Stimulated activated memory B cell treated with anti-CD40 and anti-IgM and Interleukin-4, amounts not matched to agents 10 μg/mL and 1 μg/mL and 100 μg/mL, for 72 hours (primary cell): Measurements from ENCODE around the gene SUCLG1.

Experiments
- ATAC-seq: fragments of 150-1000 bp; cut with Tn5 transposase; 2 replicates; pipeline ENCODE4 v1.10.0; 2021
- H3K27ac Mint-ChIP-seq: one replicate; pipeline ENCODE4 v1.8.0; 2022; ENCODE audit warnings: mild to moderate bottlenecking, mixed read lengths
- H3K27me3 Mint-ChIP-seq: one replicate; pipeline ENCODE4 v1.8.0; 2022; ENCODE audit warnings: mixed read lengths
- H3K36me3 Mint-ChIP-seq: one replicate; pipeline ENCODE4 v1.8.0; 2022; ENCODE audit warnings: mixed read lengths
- H3K4me1 Mint-ChIP-seq: one replicate; pipeline ENCODE4 v1.8.0; 2022; ENCODE audit warnings: mixed read lengths
- H3K4me3 Mint-ChIP-seq: one replicate; pipeline ENCODE4 v1.8.0; 2022; ENCODE audit warnings: mild to moderate bottlenecking, moderate library complexity, mixed read lengths
- H3K9me3 Mint-ChIP-seq: one replicate; pipeline ENCODE4 v1.8.0; 2022; ENCODE audit warnings: mixed read lengths

The SUCLG1 gene

DNA sequence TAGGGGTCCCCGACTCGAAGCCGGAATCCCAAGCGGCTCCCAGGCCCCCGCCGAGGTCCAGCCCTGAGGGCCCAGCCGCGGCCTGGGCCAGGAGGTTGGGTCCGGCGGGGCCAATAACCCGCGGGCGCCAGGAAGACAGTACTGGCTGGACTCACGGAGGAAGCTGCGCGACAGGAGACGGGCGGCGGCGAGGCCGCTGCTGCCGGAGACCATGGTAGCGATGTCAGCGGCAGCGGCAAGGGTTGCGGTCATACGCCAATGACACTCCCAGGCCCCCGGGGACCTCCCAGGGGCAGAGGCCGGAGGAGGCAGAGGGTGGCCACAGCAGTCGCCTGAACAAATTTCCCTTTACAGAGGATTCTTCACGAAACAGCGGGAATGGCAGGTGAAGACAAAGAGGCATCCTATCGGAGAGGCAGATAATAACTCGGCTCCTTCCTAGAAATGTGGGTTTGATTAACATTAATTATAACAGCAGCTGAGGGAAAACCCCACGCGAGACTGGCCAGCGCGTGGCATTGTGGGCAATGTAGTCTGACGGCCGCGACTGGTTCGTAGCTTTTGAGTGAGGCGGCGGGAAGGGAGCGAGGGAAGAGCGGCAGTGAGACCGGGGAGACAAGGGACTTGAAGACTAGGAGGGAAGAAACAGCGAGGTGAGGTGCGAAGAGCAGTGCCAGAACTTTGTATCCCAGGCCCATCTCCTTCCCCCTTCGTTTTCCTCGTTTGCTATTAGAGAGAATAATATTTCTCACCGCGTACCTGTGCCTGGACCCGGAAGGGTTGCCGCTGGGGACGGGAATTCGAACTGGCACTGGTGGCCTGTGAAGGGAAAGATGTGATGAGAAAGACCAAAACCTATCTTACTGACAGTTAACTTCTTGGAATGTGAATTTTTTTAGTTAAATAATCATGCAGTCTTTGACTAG is at the start of gene SUCLG1:
Gene SUCLG1, minus strand, starts transcription at position 263 of the 926 bp plus-strand sequence. Its CDS starts 11 bp downstream, at position 252.
- Mint-ChIP-seq H3K36me3 (no peaks in the 10 kb centered on the region), H3K4me1 (peaks cover 38% of the 10 kb centered on the region), H3K9me3 (no peaks in the 10 kb centered on the region), H3K27ac (peak within 1 kb of the TSS; percentile 92), H3K27me3 (no peaks in the 10 kb centered on the region), H3K4me3 (peak within 1 kb of the TSS; percentile 92)
- peak; percentile 98 for ATAC-seq

GRCh38 chr2:84498150-84498799 is 39.2 kb upstream of the SUCLG1 start:
- H3K27me3 Mint-ChIP-seq = no peaks in the 10 kb centered on the region
- H3K27ac Mint-ChIP-seq = no peak overlapping the region

DNA sequence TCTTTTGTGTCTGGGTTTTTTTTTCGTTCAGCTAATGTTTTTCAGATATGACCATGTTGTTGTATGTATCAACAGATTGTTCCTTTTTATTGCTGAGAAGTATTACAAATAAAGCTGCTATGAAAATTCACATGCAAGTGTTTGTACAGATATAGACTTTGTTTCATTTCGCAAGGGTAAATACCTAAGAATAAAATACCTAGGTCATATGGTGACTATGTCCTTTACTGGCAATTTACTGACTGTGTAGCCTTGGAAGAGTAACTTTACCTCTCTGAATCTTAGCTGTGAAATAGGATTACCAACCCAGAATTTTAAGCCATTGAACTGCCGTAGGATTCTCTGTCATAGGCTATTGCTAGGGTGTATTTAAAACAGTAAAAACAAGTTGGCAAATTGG is 38.2 kb upstream of the SUCLG1 start:
- H3K4me1 Mint-ChIP-seq = no peaks in the 10 kb centered on the region
- no peaks in the 10 kb centered on the region for H3K36me3 Mint-ChIP-seq
- H3K9me3 Mint-ChIP-seq = no peaks in the 10 kb centered on the region
- H3K27me3 Mint-ChIP-seq = no peaks in the 10 kb centered on the region
- ATAC-seq = no peak
- H3K4me3 Mint-ChIP-seq = no peak overlapping the region
- H3K27ac Mint-ChIP-seq = no peak overlapping the region

More at GRCh38 chr2:84498150-84498799, 39.2 kb upstream of the SUCLG1 start:
- no peaks in the 10 kb centered on the region for H3K36me3 Mint-ChIP-seq
- no peaks in the 10 kb centered on the region for H3K4me1 Mint-ChIP-seq
- no peak overlapping the region for H3K4me3 Mint-ChIP-seq
- ATAC-seq = peak; percentile 39
- no peaks in the 10 kb centered on the region for H3K9me3 Mint-ChIP-seq

- no peak overlapping the region for H3K27ac Mint-ChIP-seq
- H3K4me3 Mint-ChIP-seq = no peak overlapping the region
- no peaks in the 10 kb centered on the region for H3K9me3 Mint-ChIP-seq
- no peaks in the 10 kb centered on the region for H3K27me3 Mint-ChIP-seq
- ATAC-seq = no peak
- H3K36me3 Mint-ChIP-seq = no peaks in the 10 kb centered on the region
- H3K4me1 Mint-ChIP-seq = no peaks in the 10 kb centered on the region
Observed at GRCh38 chr2:84496386-84496785, 37.3 kb upstream of the SUCLG1 start.

DNA sequence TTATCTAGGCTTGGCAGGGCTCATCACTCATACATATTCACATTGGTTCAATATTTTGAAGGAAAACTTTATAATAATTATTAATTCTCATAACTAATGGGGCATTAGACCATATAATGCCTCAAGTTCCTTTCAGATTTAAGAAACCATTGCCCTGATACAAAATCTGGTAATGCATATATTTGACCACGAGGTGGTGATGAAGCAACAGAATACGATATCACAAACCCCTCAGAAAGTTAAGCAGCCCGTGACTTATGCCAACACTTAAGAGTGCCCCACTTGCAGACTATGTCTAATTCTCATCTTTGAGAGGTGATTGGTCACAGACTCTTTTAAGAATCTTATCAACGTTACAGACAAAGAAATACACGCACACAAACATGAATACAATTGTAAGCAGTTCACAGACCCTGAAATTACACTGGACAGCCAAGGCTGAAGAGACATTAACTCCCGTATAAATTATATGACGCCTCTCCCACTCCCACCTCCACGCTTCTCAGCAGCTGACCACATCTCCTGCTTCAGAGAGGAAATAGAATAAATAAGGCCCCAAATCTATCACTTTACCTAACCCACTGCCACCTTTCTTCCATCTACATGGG is 36.6 kb upstream of the SUCLG1 start:
- H3K36me3 Mint-ChIP-seq = no peaks in the 10 kb centered on the region
- no peaks in the 10 kb centered on the region for H3K27me3 Mint-ChIP-seq
- no peak overlapping the region for H3K4me3 Mint-ChIP-seq
- no peaks in the 10 kb centered on the region for H3K9me3 Mint-ChIP-seq
- no peak overlapping the region for H3K27ac Mint-ChIP-seq
- no peaks in the 10 kb centered on the region for H3K4me1 Mint-ChIP-seq
- peak; percentile 68 for ATAC-seq

GRCh38 chr2:84494070-84494469 is 35.0 kb upstream of the SUCLG1 start:
- Mint-ChIP-seq H3K27me3 (no peaks in the 10 kb centered on the region), H3K4me1 (no peaks in the 10 kb centered on the region), H3K36me3 (no peaks in the 10 kb centered on the region), H3K27ac (no peak overlapping the region), H3K9me3 (no peaks in the 10 kb centered on the region), H3K4me3 (no peak overlapping the region)
- ATAC-seq = no peak

- Mint-ChIP-seq H3K36me3 (no peaks in the 10 kb centered on the region), H3K27me3 (no peaks in the 10 kb centered on the region), H3K27ac (no peak overlapping the region), H3K4me1 (no peaks in the 10 kb centered on the region), H3K9me3 (no peaks in the 10 kb centered on the region), H3K4me3 (no peak overlapping the region)
- ATAC-seq = no peak
Observed at GRCh38 chr2:84493514-84493913, 34.4 kb upstream of the SUCLG1 start.

DNA sequence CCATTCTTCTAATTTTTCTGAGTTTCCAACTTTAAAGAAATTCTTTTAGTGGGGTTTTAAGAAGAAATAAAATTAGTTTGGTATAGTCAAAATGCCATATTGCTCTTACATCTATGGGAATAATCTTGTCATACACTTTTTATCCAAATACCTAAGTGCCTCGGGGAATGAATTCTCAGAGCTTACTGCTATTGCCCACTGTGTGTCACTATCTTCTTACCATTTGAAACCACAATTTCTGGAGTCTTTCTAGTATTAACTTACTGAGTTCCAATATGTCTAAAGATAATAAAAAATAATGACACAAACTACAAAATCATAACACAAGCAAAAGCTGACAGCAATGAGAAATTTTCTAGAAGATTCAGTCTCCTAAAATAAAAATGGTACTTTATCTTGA is 33.5 kb upstream of the SUCLG1 start:
- Mint-ChIP-seq H3K27ac (no peak overlapping the region), H3K27me3 (no peaks in the 10 kb centered on the region), H3K9me3 (no peaks in the 10 kb centered on the region), H3K36me3 (no peaks in the 10 kb centered on the region), H3K4me1 (no peaks in the 10 kb centered on the region), H3K4me3 (no peak overlapping the region)
- no peak for ATAC-seq

- Mint-ChIP-seq H3K27ac (no peak overlapping the region), H3K4me3 (no peak overlapping the region), H3K9me3 (no peaks in the 10 kb centered on the region), H3K27me3 (no peaks in the 10 kb centered on the region), H3K4me1 (no peaks in the 10 kb centered on the region), H3K36me3 (no peaks in the 10 kb centered on the region)
- ATAC-seq = no peak
Observed at GRCh38 chr2:84491741-84492140, 32.7 kb upstream of the SUCLG1 start.

DNA sequence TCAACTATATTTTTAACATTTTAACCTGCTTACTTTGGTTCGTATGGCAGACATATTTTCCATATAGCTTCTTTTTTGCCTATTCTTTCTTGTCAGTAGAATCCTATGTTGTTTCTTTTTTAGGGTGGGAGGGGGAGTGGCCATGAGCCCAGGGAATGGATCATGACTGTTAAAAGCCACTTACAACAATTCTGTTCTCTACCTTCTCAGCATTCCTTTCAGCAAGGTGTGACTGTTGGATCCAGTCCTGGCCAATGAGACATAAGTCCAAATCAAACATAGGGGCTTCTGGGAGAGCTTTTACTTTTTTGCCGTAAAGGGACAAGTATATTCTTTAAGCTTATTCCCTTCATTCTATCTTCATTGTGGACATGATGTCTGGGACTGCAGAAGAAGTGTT is 32.2 kb upstream of the SUCLG1 start:
- H3K4me1 Mint-ChIP-seq = no peaks in the 10 kb centered on the region
- no peaks in the 10 kb centered on the region for H3K9me3 Mint-ChIP-seq
- ATAC-seq = no peak
- H3K27ac Mint-ChIP-seq = no peak overlapping the region
- H3K4me3 Mint-ChIP-seq = no peak overlapping the region
- H3K27me3 Mint-ChIP-seq = no peaks in the 10 kb centered on the region
- no peaks in the 10 kb centered on the region for H3K36me3 Mint-ChIP-seq

- Mint-ChIP-seq H3K9me3 (no peaks in the 10 kb centered on the region), H3K4me1 (no peaks in the 10 kb centered on the region), H3K36me3 (no peaks in the 10 kb centered on the region), H3K27ac (no peak overlapping the region), H3K27me3 (no peaks in the 10 kb centered on the region), H3K4me3 (no peak overlapping the region)
- no peak for ATAC-seq
Observed at GRCh38 chr2:84487298-84487996, 28.4 kb upstream of the SUCLG1 start.

DNA sequence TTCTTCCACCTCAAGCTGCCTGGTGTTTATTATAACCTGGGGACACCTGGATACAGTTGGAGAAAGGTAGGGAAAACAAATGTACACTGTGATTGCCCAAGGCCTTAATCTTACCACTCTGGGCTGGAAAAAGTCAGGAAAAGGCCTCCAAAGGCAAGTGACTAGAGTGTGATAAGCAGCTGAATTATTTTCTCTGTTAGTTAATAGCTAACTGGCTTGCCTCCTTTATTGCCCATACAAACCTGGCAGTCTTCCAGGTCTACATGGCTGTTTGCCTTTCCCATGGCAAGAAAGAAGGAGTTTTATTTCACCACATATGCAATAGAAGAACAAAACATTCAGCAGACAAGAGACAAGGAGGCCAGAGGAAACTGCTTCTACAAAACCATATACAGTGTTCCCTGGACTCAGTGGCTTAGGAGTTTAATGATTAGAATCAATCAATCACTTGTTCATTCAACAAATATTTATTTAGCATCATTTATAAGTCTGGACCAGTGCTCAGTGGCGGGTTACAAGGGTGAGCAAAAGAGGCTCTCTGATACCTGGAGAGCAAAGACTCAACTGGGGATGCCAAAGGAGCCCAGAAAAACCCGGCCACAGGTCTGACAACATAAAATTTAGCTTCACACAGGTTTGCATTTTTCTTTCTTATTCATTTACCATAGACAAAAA is 27.5 kb upstream of the SUCLG1 start:
- Mint-ChIP-seq H3K4me1 (no peaks in the 10 kb centered on the region), H3K36me3 (no peaks in the 10 kb centered on the region), H3K27me3 (no peaks in the 10 kb centered on the region), H3K9me3 (no peaks in the 10 kb centered on the region), H3K27ac (no peak overlapping the region), H3K4me3 (no peak overlapping the region)
- ATAC-seq = no peak

DNA sequence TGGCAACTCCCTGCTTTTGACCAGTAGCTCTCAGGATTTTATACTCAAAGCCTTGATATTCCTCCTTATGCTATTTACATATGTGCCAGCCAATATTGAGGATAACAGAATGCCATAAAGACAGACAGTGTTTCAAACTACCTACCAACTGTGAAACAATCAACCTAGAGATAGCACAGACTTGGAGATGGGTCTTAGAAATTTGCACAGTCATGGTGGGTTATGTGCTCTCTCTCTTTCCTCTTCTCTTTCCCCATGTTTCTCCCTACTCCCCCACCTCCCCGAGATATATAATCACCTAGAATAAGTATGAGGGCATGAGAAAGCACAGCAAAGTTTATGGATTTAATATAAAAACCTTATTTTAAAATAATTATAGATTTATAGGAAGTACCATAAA is 24.2 kb upstream of the SUCLG1 start:
- Mint-ChIP-seq H3K4me3 (no peak overlapping the region), H3K4me1 (no peaks in the 10 kb centered on the region), H3K9me3 (no peaks in the 10 kb centered on the region), H3K27me3 (no peaks in the 10 kb centered on the region), H3K36me3 (peaks cover 9% of the 10 kb centered on the region), H3K27ac (no peak overlapping the region)
- no peak for ATAC-seq

DNA sequence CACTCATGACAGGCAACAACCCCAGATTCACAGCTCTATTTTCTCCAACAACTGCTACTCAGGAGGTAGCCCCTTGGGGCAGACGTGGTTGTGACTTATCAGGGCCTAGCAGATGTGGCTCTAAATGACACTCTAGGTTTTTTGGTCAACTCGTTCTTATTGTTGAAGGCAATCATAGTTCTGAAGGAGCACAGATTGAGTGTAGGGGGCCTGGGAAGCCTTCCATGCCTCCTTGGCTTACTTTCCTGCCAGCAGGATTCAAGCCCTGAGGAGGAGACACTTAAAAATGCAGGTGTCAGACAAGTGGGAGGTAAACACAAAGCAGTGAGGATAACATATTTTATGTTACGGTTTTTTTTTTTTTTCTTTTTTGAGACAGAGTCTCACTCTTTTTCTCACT is 23.5 kb upstream of the SUCLG1 start:
- no peak overlapping the region for H3K27ac Mint-ChIP-seq
- no peak overlapping the region for H3K4me3 Mint-ChIP-seq
- H3K36me3 Mint-ChIP-seq = peaks cover 10% of the 10 kb centered on the region
- ATAC-seq = no peak
- peaks cover 2% of the 10 kb centered on the region for H3K27me3 Mint-ChIP-seq
- no peaks in the 10 kb centered on the region for H3K4me1 Mint-ChIP-seq
- peaks cover under 1% of the 10 kb centered on the region for H3K9me3 Mint-ChIP-seq

GRCh38 chr2:84481702-84482101 is 22.6 kb upstream of the SUCLG1 start:
- Mint-ChIP-seq H3K36me3 (peaks cover 19% of the 10 kb centered on the region), H3K27ac (no peak overlapping the region), H3K4me1 (no peaks in the 10 kb centered on the region), H3K27me3 (peaks cover 11% of the 10 kb centered on the region), H3K4me3 (no peak overlapping the region), H3K9me3 (peaks cover 10% of the 10 kb centered on the region)
- no peak for ATAC-seq
